Activated T-helper 1 cell treated with anti-CD3 and anti-CD28 coated beads, Interleukin-12 subunit alpha, Interleukin-12 subunit beta, Interleukin-2, Interleukin-4 antibody, amounts not matched to agents 30 ng/mL and 10 ng/mL and 1 ng/mL, durations not matched to agents 14 hours and 24 hours and 36 hours (primary cell): Measurements from ENCODE around the gene BMP10. TPM values are rescaled to one million over a fixed set of nuclear protein-coding genes. Genes with fewer than 3 reads are reported as not detected.
"Not testable (repeated sequence)": the region's sequence is repeated elsewhere in the genome, so short reads cannot be mapped to it uniquely, and the experiment has no call there.

ENCODE experiments used
- DNase-seq: peaks from one replicate; pipeline ENCODE4 v3.0.0; 2021; ENCODE audit warnings: low spot score
- H3K27ac Mint-ChIP-seq: one replicate; pipeline ENCODE4 v1.8.0; 2021; ENCODE audit warnings: mild to moderate bottlenecking, mixed read lengths
- H3K27me3 Mint-ChIP-seq: one replicate; pipeline ENCODE4 v1.8.0; 2022; ENCODE audit warnings: mild to moderate bottlenecking, moderate library complexity, mixed read lengths; ENCODE audit not compliant: insufficient read depth
- H3K36me3 Mint-ChIP-seq: one replicate; pipeline ENCODE4 v1.8.0; 2021; ENCODE audit warnings: low read depth, mixed read lengths
- H3K4me1 Mint-ChIP-seq: one replicate; pipeline ENCODE4 v1.8.0; 2021; ENCODE audit warnings: low read depth, mixed read lengths
- H3K4me3 Mint-ChIP-seq: one replicate; pipeline ENCODE4 v1.8.0; 2021; ENCODE audit warnings: mild to moderate bottlenecking, moderate library complexity, mixed read lengths
- H3K9me3 Mint-ChIP-seq: one replicate; pipeline ENCODE4 v1.8.0; 2021; ENCODE audit warnings: mixed read lengths
- intact Hi-C: fragments of 100-400 bp; cut with micrococcal nuclease; formaldehyde crosslinking; loops from one replicate; pipeline ENCODE4 v1.15.1; 2024
- total RNA-seq: library from RNA; stranded (reverse); gene quantifications from 2 replicates; pipeline ENCODE4 v1.2.3, GENCODE V29; 2022

Gene BMP10
- total RNA-seq, 1 donor from 2014 or later = not detected

GRCh38 chr2:68909793-68910674 lies 38.8 kb upstream of the BMP10 start:
- Mint-ChIP-seq H3K27me3 (no peaks in the 10 kb centered on the region), H3K9me3 (no peaks in the 10 kb centered on the region), H3K4me3 (peak overlapping the region; percentile 12), H3K4me1 (peaks cover 33% of the 10 kb centered on the region), H3K36me3 (peaks cover 1% of the 10 kb centered on the region), H3K27ac (peak overlapping the region; percentile 70)
- intact Hi-C loops = loop anchor here (1.0 to 10.0 kb wide), 6 partner anchors 135 to 657 kb away; partner anchors contain the start of gene PPP3R1
- DNase-seq = peak; percentile 56

- peak overlapping the region; percentile 56 for H3K4me3 Mint-ChIP-seq
- peak overlapping the region; percentile 88 for H3K27ac Mint-ChIP-seq
- peaks cover 33% of the 10 kb centered on the region for H3K4me1 Mint-ChIP-seq
- DNase-seq = peak; percentile 82
- intact Hi-C loops = loop anchor here (1.0 to 2.0 kb wide), 7 partner anchors 17 to 656 kb away; partner anchors contain the start of genes APLF, FBXO48 and PPP3R1
- H3K36me3 Mint-ChIP-seq = peaks cover 1% of the 10 kb centered on the region
- peaks cover 11% of the 10 kb centered on the region for H3K9me3 Mint-ChIP-seq
- H3K27me3 Mint-ChIP-seq = no peaks in the 10 kb centered on the region
Observed at GRCh38 chr2:68908392-68908970, 37.3 kb upstream of the BMP10 start.

DNA sequence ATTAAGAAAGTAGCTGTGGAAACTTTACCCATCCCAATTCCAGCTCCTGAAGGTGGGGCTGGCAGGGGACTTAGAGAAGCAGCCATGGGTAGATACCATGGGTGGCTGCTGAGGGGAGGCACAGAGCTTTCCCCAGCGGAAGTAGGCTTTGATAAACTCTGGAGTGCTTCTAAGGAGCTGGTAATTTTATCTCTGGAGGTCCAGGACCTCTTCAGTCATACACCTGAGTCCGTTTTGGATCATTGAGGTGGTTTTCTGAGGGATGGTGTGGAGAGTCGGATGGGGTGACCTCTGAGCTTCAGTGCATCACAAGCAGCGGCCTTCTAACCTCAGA lies 36.7 kb upstream of the BMP10 start:
- intact Hi-C loops = loop anchor here (1.0 to 2.0 kb wide), 7 partner anchors 17 to 655 kb away; partner anchors contain the start of genes APLF, FBXO48 and PPP3R1
- H3K27ac Mint-ChIP-seq = peak overlapping the region; percentile 88
- H3K4me1 Mint-ChIP-seq = peaks cover 33% of the 10 kb centered on the region
- peak overlapping the region; percentile 47 for H3K4me3 Mint-ChIP-seq
- DNase-seq = no peak
- H3K36me3 Mint-ChIP-seq = peaks cover 3% of the 10 kb centered on the region
- no peaks in the 10 kb centered on the region for H3K27me3 Mint-ChIP-seq
- H3K9me3 Mint-ChIP-seq = peaks cover 15% of the 10 kb centered on the region

DNA sequence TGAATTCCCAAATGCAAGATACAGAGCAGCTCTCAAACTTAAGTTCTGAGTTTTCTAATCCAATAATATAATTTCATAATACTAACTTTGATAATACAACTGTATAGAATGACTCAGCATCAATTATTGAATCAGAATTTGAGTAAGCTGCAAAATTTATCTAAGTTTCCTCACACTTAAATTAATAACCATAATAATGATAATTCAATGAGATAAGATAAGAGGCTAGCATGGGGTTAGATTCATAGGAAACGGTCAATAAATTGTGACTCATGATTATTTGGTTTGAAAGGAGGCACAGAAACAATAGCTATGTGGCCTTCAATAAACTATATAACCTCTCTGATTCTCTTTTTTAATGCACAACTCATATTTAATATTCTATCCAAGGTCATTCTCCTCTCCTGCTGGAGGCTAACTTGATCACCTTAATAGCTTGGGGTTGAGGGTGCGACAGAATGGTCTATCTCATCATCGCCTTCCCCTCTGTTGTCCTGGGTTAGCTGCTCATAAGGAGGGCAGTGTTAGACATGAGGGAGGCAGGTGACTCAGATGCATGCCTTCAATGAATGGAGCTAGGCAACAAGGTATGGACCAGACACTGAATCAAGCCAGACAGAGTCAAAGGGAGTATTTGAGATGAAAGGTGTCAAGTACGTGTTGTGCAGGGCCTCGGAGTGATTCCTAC lies 36.2 kb upstream of the BMP10 start:
- no peaks in the 10 kb centered on the region for H3K27me3 Mint-ChIP-seq
- peak overlapping the region; percentile 47 for H3K4me3 Mint-ChIP-seq
- peaks cover 20% of the 10 kb centered on the region for H3K9me3 Mint-ChIP-seq
- no peak for DNase-seq
- H3K36me3 Mint-ChIP-seq = peaks cover 5% of the 10 kb centered on the region
- H3K4me1 Mint-ChIP-seq = peaks cover 33% of the 10 kb centered on the region
- intact Hi-C loops = no loop called here
- H3K27ac Mint-ChIP-seq = peak overlapping the region; percentile 88

- no peaks in the 10 kb centered on the region for H3K27me3 Mint-ChIP-seq
- peaks cover 5% of the 10 kb centered on the region for H3K36me3 Mint-ChIP-seq
- H3K4me1 Mint-ChIP-seq = peaks cover 33% of the 10 kb centered on the region
- no peak overlapping the region for H3K4me3 Mint-ChIP-seq
- intact Hi-C loops = no loop called here
- DNase-seq = no peak
- H3K27ac Mint-ChIP-seq = no peak overlapping the region
- peaks cover 27% of the 10 kb centered on the region for H3K9me3 Mint-ChIP-seq
Observed at GRCh38 chr2:68906716-68907115, 35.5 kb upstream of the BMP10 start.

DNA sequence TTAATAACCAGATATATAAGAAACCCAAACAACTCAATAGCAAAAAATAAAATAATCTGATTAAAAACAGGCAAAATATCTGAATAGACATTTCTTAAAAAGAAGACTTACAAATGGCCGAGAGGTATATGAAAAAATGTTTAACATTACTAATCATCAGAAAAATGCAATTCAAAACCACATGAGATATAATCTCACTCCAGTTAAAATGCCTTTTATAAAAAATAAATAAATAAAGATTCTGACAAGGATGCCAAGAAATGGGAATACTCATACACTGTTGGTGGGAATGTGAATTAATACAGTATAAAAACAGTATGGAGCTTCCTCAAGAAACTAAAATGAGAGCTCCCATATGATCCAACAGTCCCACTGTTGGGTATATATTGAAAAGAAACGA lies 33.9 kb upstream of the BMP10 start:
- H3K4me3 Mint-ChIP-seq = no peak overlapping the region
- peaks cover 27% of the 10 kb centered on the region for H3K4me1 Mint-ChIP-seq
- peaks cover 35% of the 10 kb centered on the region for H3K9me3 Mint-ChIP-seq
- H3K36me3 Mint-ChIP-seq = peaks cover 5% of the 10 kb centered on the region
- DNase-seq = no peak
- intact Hi-C loops = no loop called here
- H3K27me3 Mint-ChIP-seq = no peaks in the 10 kb centered on the region
- no peak overlapping the region for H3K27ac Mint-ChIP-seq

DNA sequence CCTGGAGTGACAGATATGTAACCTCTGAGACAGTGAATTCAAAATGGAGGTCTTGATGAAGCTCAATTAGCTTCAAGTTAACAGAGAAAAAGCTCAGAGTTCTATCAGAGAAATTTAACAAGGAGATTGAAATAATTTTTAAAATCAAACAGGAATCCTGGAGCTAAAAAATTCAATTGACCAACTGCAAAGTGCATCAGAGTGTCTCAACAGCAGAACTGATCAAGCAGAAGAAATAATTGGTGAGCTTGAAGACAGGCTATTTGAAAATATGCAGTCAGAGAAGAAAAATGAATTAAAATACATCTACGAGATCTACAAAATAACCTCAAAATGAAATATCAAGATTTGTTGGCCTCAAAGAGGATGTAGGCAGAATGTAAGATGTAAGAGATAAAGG lies 30.4 kb upstream of the BMP10 start:
- Mint-ChIP-seq H3K4me3 (no peak overlapping the region), H3K9me3 (peaks cover 39% of the 10 kb centered on the region), H3K4me1 (no peaks in the 10 kb centered on the region), H3K36me3 (peaks cover 9% of the 10 kb centered on the region), H3K27me3 (no peaks in the 10 kb centered on the region), H3K27ac (no peak overlapping the region)
- DNase-seq = no peak
- intact Hi-C loops = no loop called here

GRCh38 chr2:68901199-68901514 lies 30.0 kb upstream of the BMP10 start:
- Mint-ChIP-seq H3K4me1 (no peaks in the 10 kb centered on the region), H3K27me3 (no peaks in the 10 kb centered on the region), H3K4me3 (no peak overlapping the region), H3K9me3 (peaks cover 39% of the 10 kb centered on the region), H3K27ac (no peak overlapping the region), H3K36me3 (peaks cover 9% of the 10 kb centered on the region)
- no peak for DNase-seq
- intact Hi-C loops = no loop called here

- H3K9me3 Mint-ChIP-seq = peaks cover 39% of the 10 kb centered on the region
- intact Hi-C loops = no loop called here
Observed at GRCh38 chr2:68900496-68901198, 29.4 kb upstream of the BMP10 start.

GRCh38 chr2:68895981-68896380 lies 24.8 kb upstream of the BMP10 start:
- H3K4me3 Mint-ChIP-seq, H3K27me3 Mint-ChIP-seq, intact Hi-C loops, H3K27ac Mint-ChIP-seq, H3K9me3 Mint-ChIP-seq, DNase-seq: not testable (repeated sequence)
- Mint-ChIP-seq H3K36me3 (peaks cover 11% of the 10 kb centered on the region), H3K4me1 (peaks cover 19% of the 10 kb centered on the region)

More at GRCh38 chr2:68900496-68901198, 29.4 kb upstream of the BMP10 start:
- Mint-ChIP-seq H3K27ac (no peak overlapping the region), H3K4me3 (no peak overlapping the region), H3K36me3 (peaks cover 12% of the 10 kb centered on the region), H3K4me1 (no peaks in the 10 kb centered on the region), H3K27me3 (no peaks in the 10 kb centered on the region)
- DNase-seq = no peak

- no peak for DNase-seq
- Mint-ChIP-seq H3K27ac (no peak overlapping the region), H3K9me3 (no peaks in the 10 kb centered on the region), H3K27me3 (peaks cover 21% of the 10 kb centered on the region), H3K36me3 (no peaks in the 10 kb centered on the region), H3K4me1 (peaks cover 15% of the 10 kb centered on the region), H3K4me3 (no peak overlapping the region)
- intact Hi-C loops = no loop called here
Observed at GRCh38 chr2:68889500-68889899, 18.3 kb upstream of the BMP10 start.

GRCh38 chr2:68889021-68889420 lies 17.8 kb upstream of the BMP10 start:
- no peak overlapping the region for H3K4me3 Mint-ChIP-seq
- H3K27me3 Mint-ChIP-seq = peaks cover 26% of the 10 kb centered on the region
- no peak for DNase-seq
- no peaks in the 10 kb centered on the region for H3K9me3 Mint-ChIP-seq
- peaks cover 15% of the 10 kb centered on the region for H3K4me1 Mint-ChIP-seq
- no peak overlapping the region for H3K27ac Mint-ChIP-seq
- intact Hi-C loops = no loop called here
- H3K36me3 Mint-ChIP-seq = no peaks in the 10 kb centered on the region
